Rectal smooth muscle tissue (tissue), 1 donor: ENCODE data around the gene NAA10.

Experiments used
- H3K27ac ChIP-seq: one replicate; pipeline ENCODE4 v1.7.0; 2013; ENCODE audit warnings: low read depth, low read length, inconsistent platforms
- H3K27me3 ChIP-seq: one replicate; pipeline ENCODE4 v1.7.0; 2013; ENCODE audit warnings: low read length; ENCODE audit not compliant: control insufficient read depth, insufficient read depth
- H3K36me3 ChIP-seq: one replicate; pipeline ENCODE4 v1.7.0; 2013; ENCODE audit warnings: low read length; ENCODE audit not compliant: control insufficient read depth, insufficient read depth
- H3K4me1 ChIP-seq: one replicate; pipeline ENCODE4 v1.7.0; 2013; ENCODE audit warnings: low read length; ENCODE audit not compliant: control insufficient read depth, insufficient read depth
- H3K4me3 ChIP-seq: one replicate; pipeline ENCODE4 v1.7.0; 2013; ENCODE audit warnings: low read length
- H3K9ac ChIP-seq: one replicate; pipeline ENCODE4 v1.7.0; 2013; ENCODE audit warnings: low read length

NAA10 gene

DNA sequence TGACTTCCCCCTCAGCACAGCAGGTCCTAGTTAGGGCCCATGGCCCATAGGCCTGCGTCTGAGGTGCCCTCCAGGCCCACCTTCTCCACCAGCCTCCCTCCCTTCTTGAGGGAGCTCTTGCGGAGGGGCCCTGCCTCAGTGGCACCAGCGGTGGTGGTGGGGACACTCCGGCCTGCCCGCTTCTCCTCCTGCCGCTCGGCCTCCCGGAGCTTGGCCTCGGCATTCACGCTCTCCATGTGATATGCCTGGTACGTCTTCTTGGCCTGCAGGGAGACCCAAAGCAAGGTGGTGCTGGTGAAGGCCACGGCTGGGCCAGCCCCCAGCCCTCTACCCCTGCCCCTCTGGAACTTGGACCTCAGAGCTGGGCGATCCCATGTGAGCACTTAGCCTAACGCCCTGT lies 14.3 kb downstream of the NAA10 start:
- H3K4me3 ChIP-seq: no peak overlapping the region
- H3K27ac ChIP-seq: no peak overlapping the region
- H3K27me3 ChIP-seq: peaks cover 14% of the 10 kb centered on the region
- no peaks in the 10 kb centered on the region for H3K36me3 ChIP-seq
- H3K4me1 ChIP-seq: peaks cover 4% of the 10 kb centered on the region
- H3K9ac ChIP-seq: no peak overlapping the region

DNA sequence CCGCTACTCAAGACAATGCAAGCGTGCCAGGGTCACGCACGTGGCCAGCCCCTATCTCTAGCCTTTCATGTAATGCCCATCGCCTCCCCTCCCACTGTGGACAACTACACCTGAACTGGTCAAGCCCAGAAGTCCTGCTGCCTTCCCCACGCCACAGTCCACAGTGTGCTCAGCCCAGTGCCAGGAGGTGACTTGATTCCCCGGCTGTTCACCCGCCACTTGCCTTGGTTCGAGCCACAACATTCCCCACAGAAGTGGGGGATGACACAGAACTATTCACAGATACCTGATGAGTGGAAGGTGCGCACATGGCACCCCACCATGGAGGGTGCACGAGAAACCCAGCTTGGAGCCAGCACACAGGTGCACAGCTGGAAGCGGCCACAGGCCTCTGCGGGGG lies 15.6 kb downstream of the NAA10 start:
- Histone ChIP-seq H3K4me1 (peaks cover 4% of the 10 kb centered on the region), H3K9ac (no peak overlapping the region)

DNA sequence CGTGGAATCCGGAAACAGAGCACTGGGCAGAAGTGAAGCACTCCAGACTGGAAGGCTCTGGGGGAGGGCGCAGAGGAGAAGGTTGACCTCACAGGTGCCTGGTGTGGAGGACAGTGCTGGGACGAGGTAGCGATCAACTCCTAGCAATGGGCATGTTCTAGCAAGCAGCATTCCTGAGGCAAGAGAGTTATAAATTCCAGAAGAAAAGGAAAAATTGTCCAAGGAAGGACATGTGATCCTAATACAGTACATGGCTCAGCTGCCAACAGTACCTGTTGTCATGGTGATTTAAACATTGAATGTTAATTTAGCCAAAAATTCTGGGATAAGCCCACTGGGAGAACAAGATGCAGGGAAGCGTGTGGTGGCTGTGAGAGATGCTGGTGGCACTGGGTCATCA lies 17.0 kb downstream of the NAA10 start:
- H3K4me1 ChIP-seq: peaks cover 4% of the 10 kb centered on the region
- peaks cover 13% of the 10 kb centered on the region for H3K27me3 ChIP-seq
- H3K36me3 ChIP-seq: no peaks in the 10 kb centered on the region
- no peak overlapping the region for H3K27ac ChIP-seq
- H3K9ac ChIP-seq: no peak overlapping the region
- no peak overlapping the region for H3K4me3 ChIP-seq

More for the DNA sequence above, 15.6 kb downstream of the NAA10 start:
- no peaks in the 10 kb centered on the region for H3K36me3 ChIP-seq
- H3K4me3 ChIP-seq: no peak overlapping the region
- H3K27me3 ChIP-seq: peaks cover 14% of the 10 kb centered on the region
- no peak overlapping the region for H3K27ac ChIP-seq

- H3K4me3 ChIP-seq: no peak overlapping the region
- peaks cover 5% of the 10 kb centered on the region for H3K27me3 ChIP-seq
- H3K36me3 ChIP-seq: no peaks in the 10 kb centered on the region
- H3K9ac ChIP-seq: no peak overlapping the region
- H3K4me1 ChIP-seq: no peaks in the 10 kb centered on the region
- no peak overlapping the region for H3K27ac ChIP-seq
Observed at GRCh38 chrX:153913701-153914100, 21.1 kb downstream of the NAA10 start.

DNA sequence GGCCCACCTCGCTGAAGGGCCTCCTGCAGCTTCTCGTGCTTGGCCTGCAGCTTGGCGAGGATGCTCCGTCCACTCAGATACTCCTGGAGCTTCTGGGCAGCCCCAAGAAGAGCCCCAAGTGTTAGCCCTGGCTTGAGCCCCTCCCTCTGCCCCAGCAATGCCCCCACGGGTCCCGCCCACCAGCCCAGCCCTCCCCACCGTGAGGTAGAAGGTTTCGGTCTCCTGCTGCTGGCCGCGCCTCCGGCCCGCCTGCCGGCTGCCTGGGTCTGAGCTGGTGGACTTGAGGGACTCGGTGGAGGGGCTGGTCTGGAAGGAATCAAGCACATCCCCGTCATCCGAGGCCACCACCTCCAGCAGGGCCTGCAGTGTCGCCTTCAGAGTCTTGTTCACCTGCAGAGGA lies 21.6 kb downstream of the NAA10 start:
- H3K9ac ChIP-seq: no peak overlapping the region

GRCh38 chrX:153911798-153912197 lies 23.0 kb downstream of the NAA10 start:
- Histone ChIP-seq H3K4me1 (no peaks in the 10 kb centered on the region), H3K4me3 (no peak overlapping the region), H3K9ac (no peak overlapping the region), H3K27ac (no peak overlapping the region), H3K36me3 (no peaks in the 10 kb centered on the region), H3K27me3 (peaks cover 4% of the 10 kb centered on the region)

More for the DNA sequence above, 21.6 kb downstream of the NAA10 start:
- Histone ChIP-seq H3K27ac (no peak overlapping the region), H3K4me3 (no peak overlapping the region), H3K4me1 (no peaks in the 10 kb centered on the region), H3K36me3 (no peaks in the 10 kb centered on the region), H3K27me3 (peaks cover 4% of the 10 kb centered on the region)

DNA sequence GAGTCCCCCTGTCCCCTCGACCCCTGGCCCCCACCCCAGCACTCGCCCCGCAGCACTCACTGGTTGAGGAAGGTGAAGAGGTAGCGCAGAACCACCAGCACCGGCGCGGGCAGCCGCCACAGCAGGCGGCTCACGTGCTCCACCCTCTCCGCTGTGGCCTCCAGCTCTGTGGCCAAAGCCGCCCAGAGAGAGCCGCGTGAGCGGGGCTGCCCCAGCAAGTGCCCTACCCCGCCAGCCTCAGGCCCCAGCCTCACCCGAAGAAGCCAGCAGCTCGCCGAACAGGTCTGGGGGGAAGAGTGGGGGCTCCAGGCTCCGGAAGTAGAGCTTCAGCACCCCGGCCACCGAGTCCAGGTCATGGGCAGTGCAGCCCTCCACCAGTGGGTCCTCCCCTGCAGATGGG lies 24.4 kb downstream of the NAA10 start:
- Histone ChIP-seq H3K27ac (no peak overlapping the region), H3K27me3 (peaks cover 9% of the 10 kb centered on the region), H3K36me3 (no peaks in the 10 kb centered on the region)

GRCh38 chrX:153909980-153910360 lies 24.9 kb downstream of the NAA10 start:
- Histone ChIP-seq H3K27me3 (peaks cover 9% of the 10 kb centered on the region), H3K27ac (no peak overlapping the region), H3K36me3 (no peaks in the 10 kb centered on the region), H3K9ac (no peak overlapping the region), H3K4me1 (no peaks in the 10 kb centered on the region), H3K4me3 (no peak overlapping the region)

More for the DNA sequence above, 24.4 kb downstream of the NAA10 start:
- Histone ChIP-seq H3K4me1 (no peaks in the 10 kb centered on the region), H3K4me3 (no peak overlapping the region), H3K9ac (no peak overlapping the region)

- Histone ChIP-seq H3K36me3 (no peaks in the 10 kb centered on the region), H3K9ac (no peak overlapping the region), H3K4me1 (no peaks in the 10 kb centered on the region), H3K27me3 (peaks cover 9% of the 10 kb centered on the region), H3K4me3 (no peak overlapping the region), H3K27ac (no peak overlapping the region)
Observed at GRCh38 chrX:153909024-153909979, 25.5 kb downstream of the NAA10 start.

- Histone ChIP-seq H3K36me3 (no peaks in the 10 kb centered on the region), H3K27me3 (peaks cover 7% of the 10 kb centered on the region), H3K27ac (no peak overlapping the region), H3K9ac (no peak overlapping the region), H3K4me1 (no peaks in the 10 kb centered on the region), H3K4me3 (no peak overlapping the region)
Observed at GRCh38 chrX:153908219-153908860, 26.5 kb downstream of the NAA10 start.

DNA sequence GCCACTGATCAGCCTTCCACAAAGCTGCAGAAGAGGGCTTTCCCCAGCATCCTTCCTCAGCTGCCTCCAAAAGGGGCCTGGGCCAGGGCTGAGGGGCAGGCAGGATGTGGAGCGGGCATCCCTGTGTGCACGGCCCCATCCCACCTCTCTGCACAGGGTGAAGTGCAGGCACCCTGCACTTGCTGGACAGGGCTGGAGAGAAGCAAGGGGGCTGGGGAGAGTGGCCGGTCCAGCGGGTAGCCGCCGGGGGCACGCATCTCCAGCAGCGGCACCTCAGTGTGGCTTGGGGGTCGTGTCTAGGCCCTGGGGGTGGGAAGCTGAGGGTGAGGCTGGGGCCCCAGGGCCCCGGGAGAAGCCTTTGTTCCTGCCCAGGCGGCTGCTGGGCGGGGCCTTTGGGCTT lies 27.4 kb downstream of the NAA10 start:
- no peak overlapping the region for H3K27ac ChIP-seq
- H3K36me3 ChIP-seq: no peaks in the 10 kb centered on the region
- no peaks in the 10 kb centered on the region for H3K4me1 ChIP-seq
- no peak overlapping the region for H3K9ac ChIP-seq
- H3K4me3 ChIP-seq: no peak overlapping the region
- peaks cover 9% of the 10 kb centered on the region for H3K27me3 ChIP-seq

GRCh38 chrX:153906126-153906917 lies 28.5 kb downstream of the NAA10 start:
- H3K36me3 ChIP-seq: no peaks in the 10 kb centered on the region
- no peak overlapping the region for H3K27ac ChIP-seq
- H3K27me3 ChIP-seq: peaks cover 9% of the 10 kb centered on the region
- H3K9ac ChIP-seq: no peak overlapping the region
- H3K4me3 ChIP-seq: no peak overlapping the region
- no peaks in the 10 kb centered on the region for H3K4me1 ChIP-seq
